Psoas muscle (tissue), 8 donors: ENCODE data around the gene HMBS. TPM values are rescaled to one million over a fixed set of nuclear protein-coding genes. Genes with fewer than 3 reads are reported as not detected.

Experiments
- ATAC-seq, 4 donors: fragments of 200-7000 bp; cut with Tn5 transposase; one replicate each; pipeline ENCODE4 v1.9.1; 2020; ENCODE audit warnings: moderate library complexity in 3 of 4, mild to moderate bottlenecking in 2 of 4
- DNase-seq, 2 donors: peaks; one replicate each; pipeline ENCODE4 v3.0.0-alpha.2; 2020
- H3K27ac ChIP-seq: fragments of 200-600 bp; one replicate; pipeline ENCODE4 v1.8.0; 2022
- H3K27me3 ChIP-seq, 3 donors: fragments of 200-600 bp in 1 of 3; one replicate each; pipeline versions ENCODE4 v1.6.1 to v1.8.0; 2013 to 2022; ENCODE audit warnings: low read length in 2 of 3, mild to moderate bottlenecking in 2 of 3, moderate library complexity in 1 of 3; ENCODE audit not compliant: insufficient read depth in 3 of 3
- H3K36me3 ChIP-seq, 2 donors: fragments of 200-600 bp in 1 of 2; one replicate each; pipeline versions ENCODE4 v1.6.1 to v1.8.0; 2013 to 2022; ENCODE audit warnings: low read depth in 1 of 2, mild to moderate bottlenecking in 1 of 2, moderate library complexity in 1 of 2; ENCODE audit not compliant: insufficient read depth in 1 of 2
- H3K4me1 ChIP-seq: fragments of 200-600 bp; one replicate; pipeline ENCODE4 v1.8.0; 2022
- H3K4me3 ChIP-seq: fragments of 200-600 bp; one replicate; pipeline ENCODE4 v1.8.0; 2022; ENCODE audit warnings: mild to moderate bottlenecking
- H3K9me3 ChIP-seq: fragments of 200-600 bp; one replicate; pipeline ENCODE4 v1.8.0; 2022
- CTCF ChIP-seq: fragments of 200-600 bp; IDR thresholded peaks from one replicate; pipeline ENCODE4 v1.8.0; 2022; ENCODE audit warnings: antibody characterized with exemption
- WGBS, 3 donors: extraction: QIAGEN DNeasy Blood & Tissue Kit; methylation state at CpG; one replicate each; pipeline versions ENCODE4 v1.1.6 to v1.1.7; 2013; 5-methylcytosine and 5-hydroxymethylcytosine counted together
- intact Hi-C, 2 donors: fragments of 100-400 bp; cut with DNase I; formaldehyde crosslinking; loops; one replicate each; pipeline versions ENCODE4 v1.11.0 to v1.14.2; 2022
- polyA plus RNA-seq, 3 donors: library from polyadenylated mRNA; stranded (reverse); fragments of 200-250 nt; gene quantifications; one replicate each; pipeline ENCODE4 v1.2.3, GENCODE V29; 2013
- total RNA-seq, 4 donors: library from RNA; stranded (reverse); fragmentation: NEBNext Ultra II Directional in 2 of 4; extraction: Animal tissue kit (Norgen Biotek cat#: 25700) in 2 of 4; gene quantifications; one replicate each; pipeline versions ENCODE4 v1.2.1 to v1.2.4, GENCODE V29; 2021 to 2023
- donor health status: healthy with polysubstance abuse.
- donor health status: DM: no; HTN: no; CAD: no; lungs with moderate emphysema.
- donor health status: Bipolar disorder and iron deficiency.
- donor health status: healthy.
- donor health status: DM: yes; HTN: yes; CAD: no.
- donor health status: DM: no; HTN: no; CAD: no.
- donor health status: DM: no; HTN: no; CAD: no.
- donor health status: DM: yes; HTN: yes; CAD: no.

HMBS gene
- total and polyA plus RNA-seq, 7 donors = 18.1 to 45.3 (median 33.3) TPM

DNA sequence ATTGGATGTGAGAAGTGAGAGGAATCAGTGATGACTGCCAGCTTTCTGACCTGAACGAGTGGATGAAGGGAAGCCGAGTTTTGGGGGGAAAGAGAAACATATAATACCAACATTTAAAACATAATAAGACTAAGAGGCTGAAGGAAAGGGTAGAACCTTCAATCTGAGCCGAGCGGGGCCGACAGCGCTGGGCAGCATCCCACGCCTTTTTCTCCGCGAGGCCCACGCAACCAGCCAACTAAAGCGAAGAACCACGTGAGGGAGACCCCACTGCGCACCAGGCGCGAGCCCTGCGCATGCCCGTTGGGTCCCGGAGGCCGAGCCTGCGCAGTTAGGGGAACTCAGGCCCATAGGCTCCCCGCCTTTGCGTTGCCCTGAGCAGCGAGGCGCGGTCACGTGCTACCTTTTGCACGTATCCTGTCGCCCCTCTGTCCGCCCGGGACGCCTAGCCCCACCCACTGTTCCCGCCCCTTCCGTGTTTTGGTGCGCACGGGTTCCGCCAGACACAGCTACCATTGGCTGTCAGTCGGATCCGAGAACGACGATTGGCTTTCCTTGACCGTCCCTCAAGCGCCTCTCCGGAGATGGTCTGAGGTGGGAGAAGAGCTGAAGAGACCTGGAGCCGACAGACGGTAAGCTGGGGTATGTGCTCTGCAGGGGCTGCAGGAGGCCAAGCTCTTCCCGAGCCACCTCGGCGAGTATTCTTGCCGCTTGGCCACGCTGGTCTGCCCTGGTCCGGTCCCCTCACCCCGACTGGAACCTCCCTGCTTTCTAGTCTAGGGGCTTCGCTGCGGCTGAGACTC is 36.5 kb downstream of the HMBS start, which contains the start of gene HINFP:
TSS of gene HINFP (plus strand) at position 573 of the 803 bp plus-strand sequence. CDS start 5,365 bp downstream, outside the sequence.
- peak; percentile 99 to 100 (median 100) for ATAC-seq
- Histone ChIP-seq H3K27me3 (no peaks in the 10 kb centered on the region), H3K9me3 (no peaks in the 10 kb centered on the region), H3K27ac (peak within 1 kb of the TSS; percentile 78), H3K4me1 (peaks cover 10% of the 10 kb centered on the region), H3K4me3 (peak within 1 kb of the TSS; percentile 93), H3K36me3 (peaks cover 5 to 42% of the 10 kb centered on the region in 2 donors)
- DNase-seq = peak; percentile 100
- TF ChIP-seq CTCF = no peak
- 0 to 1% (median 0%) methylated on average over 51 to 54 of the region's 54 CpGs for WGBS, 3 donors
- intact Hi-C loops = no loop called here

DNA sequence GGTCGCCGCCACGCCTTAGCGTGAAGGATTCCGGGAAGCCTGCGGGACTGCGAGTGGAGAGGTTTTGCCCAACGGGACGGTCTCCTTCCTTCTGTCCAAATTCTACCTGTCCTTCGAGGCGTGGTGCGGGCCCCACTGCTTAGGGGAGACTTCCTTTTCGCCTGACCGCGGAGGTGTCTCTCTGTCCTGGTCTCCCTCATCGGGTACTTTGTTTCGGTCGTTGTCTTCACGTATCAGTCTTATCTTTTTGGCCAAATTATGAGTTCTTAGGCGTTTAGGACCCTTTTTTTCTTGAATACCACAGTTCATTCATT is 37.1 kb downstream of the HMBS start:
- Histone ChIP-seq H3K36me3 (peaks cover 5 to 40% of the 10 kb centered on the region in 2 donors), H3K27me3 (no peaks in the 10 kb centered on the region), H3K4me3 (peak overlapping the region; percentile 93), H3K4me1 (peaks cover 14% of the 10 kb centered on the region), H3K9me3 (no peaks in the 10 kb centered on the region), H3K27ac (peak overlapping the region; percentile 74)
- intact Hi-C loops = no loop called here
- no peak for ATAC-seq
- 0 to 1% (median 0%) methylated on average over 20 of the region's 20 CpGs for WGBS, 3 donors
- DNase-seq = no peak
- TF ChIP-seq CTCF = no peak

- DNase-seq = no peak
- H3K4me3 ChIP-seq = no peak overlapping the region
- no peak for ATAC-seq
- H3K27me3 ChIP-seq = no peaks in the 10 kb centered on the region
- H3K27ac ChIP-seq = no peak overlapping the region
- intact Hi-C loops = no loop called here
- no peaks in the 10 kb centered on the region for H3K9me3 ChIP-seq
- peaks cover 12% of the 10 kb centered on the region for H3K4me1 ChIP-seq
- TF ChIP-seq CTCF = no peak
- peaks cover 5 to 71% of the 10 kb centered on the region in 2 donors for H3K36me3 ChIP-seq
- 91 to 92% (median 92%) methylated on average over 6 of the region's 6 CpGs for WGBS, 3 donors
Observed at GRCh38 chr11:119125821-119126220, 41.1 kb downstream of the HMBS start.

- intact Hi-C loops = no loop called here
- Histone ChIP-seq H3K27me3 (no peaks in the 10 kb centered on the region), H3K4me1 (peaks cover 12% of the 10 kb centered on the region), H3K27ac (peak overlapping the region; percentile 23), H3K9me3 (no peaks in the 10 kb centered on the region), H3K36me3 (peaks cover 5 to 81% of the 10 kb centered on the region in 2 donors), H3K4me3 (no peak overlapping the region)
- 45 to 56% (median 49%) methylated on average over 5 of the region's 5 CpGs for WGBS, 3 donors
- DNase-seq (no peak), ATAC-seq (peak in 1 of 4 donors; percentile 16)
- no peak for TF ChIP-seq CTCF
Observed at GRCh38 chr11:119126675-119127268, 42.1 kb downstream of the HMBS start.
